T-helper 2 cell treated with Interferon-gamma antibody and Interleukin-4, amounts not matched to agents 5 μg/mL and 100 μg/mL, for 36 hours (primary cell): ENCODE data around the gene RBM42.

Experiments used
- DNase-seq: peaks from one replicate; pipeline ENCODE4 v3.0.0; 2021; ENCODE audit warnings: low spot score
- H3K27ac Mint-ChIP-seq: one replicate; pipeline ENCODE4 v1.8.0; 2021; ENCODE audit warnings: mild to moderate bottlenecking, mixed read lengths
- H3K27me3 Mint-ChIP-seq: one replicate; pipeline ENCODE4 v1.8.0; 2021; ENCODE audit warnings: low read depth, mixed read lengths
- H3K36me3 Mint-ChIP-seq: one replicate; pipeline ENCODE4 v1.8.0; 2021; ENCODE audit warnings: low read depth, mixed read lengths
- H3K4me1 Mint-ChIP-seq: one replicate; pipeline ENCODE4 v1.8.0; 2021; ENCODE audit warnings: low read depth, mixed read lengths
- H3K4me3 Mint-ChIP-seq: one replicate; pipeline ENCODE4 v1.8.0; 2022; ENCODE audit warnings: mild to moderate bottlenecking, moderate library complexity, mixed read lengths
- H3K9me3 Mint-ChIP-seq: one replicate; pipeline ENCODE4 v1.8.0; 2021; ENCODE audit warnings: mixed read lengths

Gene RBM42

DNA sequence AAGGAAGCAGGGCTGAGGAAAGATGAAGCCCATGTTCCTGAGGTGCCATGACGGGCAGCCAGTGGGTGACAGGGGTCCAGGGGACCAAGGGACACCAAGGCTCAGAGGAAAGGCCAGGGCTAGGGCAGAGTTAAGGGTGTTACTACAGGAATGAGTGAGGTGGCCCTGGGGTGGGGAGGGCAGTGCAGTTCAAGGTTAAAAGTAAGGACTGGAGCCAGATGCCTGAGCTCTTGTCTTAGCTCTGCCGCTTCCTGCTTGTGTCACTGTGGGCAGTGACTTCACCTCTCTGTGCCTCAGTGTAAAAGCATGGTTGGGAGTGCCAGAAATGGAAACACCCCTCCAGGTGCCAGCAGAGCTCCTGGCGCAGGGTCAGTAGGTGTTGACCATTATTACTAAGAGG is 7.8 kb downstream of the RBM42 start:
- no peak for DNase-seq
- Mint-ChIP-seq H3K27me3 (no peaks in the 10 kb centered on the region), H3K9me3 (no peaks in the 10 kb centered on the region), H3K4me3 (no peak overlapping the region), H3K36me3 (peaks cover 41% of the 10 kb centered on the region), H3K27ac (no peak overlapping the region), H3K4me1 (peaks cover 7% of the 10 kb centered on the region)

- H3K27ac Mint-ChIP-seq = no peak overlapping the region
- H3K4me3 Mint-ChIP-seq = no peak overlapping the region
- H3K9me3 Mint-ChIP-seq = no peaks in the 10 kb centered on the region
- peaks cover 8% of the 10 kb centered on the region for H3K4me1 Mint-ChIP-seq
- no peak for DNase-seq
- H3K36me3 Mint-ChIP-seq = peaks cover 36% of the 10 kb centered on the region
- no peaks in the 10 kb centered on the region for H3K27me3 Mint-ChIP-seq
These were observed 8.3 kb downstream of the RBM42 start for GRCh38 chr19:35637165-35637564.

- Mint-ChIP-seq H3K9me3 (no peaks in the 10 kb centered on the region), H3K4me1 (peaks cover 16% of the 10 kb centered on the region), H3K4me3 (no peak overlapping the region), H3K27me3 (no peaks in the 10 kb centered on the region), H3K36me3 (peaks cover 21% of the 10 kb centered on the region), H3K27ac (peak overlapping the region; percentile 48)
- DNase-seq = no peak
These were observed 10.4 kb downstream of the RBM42 start for GRCh38 chr19:35639321-35639639.

GRCh38 chr19:35639863-35640262 is 11.0 kb downstream of the RBM42 start:
- DNase-seq = no peak
- Mint-ChIP-seq H3K9me3 (no peaks in the 10 kb centered on the region), H3K36me3 (peaks cover 20% of the 10 kb centered on the region), H3K4me3 (no peak overlapping the region), H3K4me1 (peaks cover 20% of the 10 kb centered on the region), H3K27me3 (no peaks in the 10 kb centered on the region), H3K27ac (peak overlapping the region; percentile 48)

GRCh38 chr19:35641515-35642151 is 12.8 kb downstream of the RBM42 start, which contains the start of gene ETV2:
Gene ETV2, plus strand, starts transcription at chr19:35641745. Its CDS starts 716 bp downstream, at chr19:35642461.
- H3K27ac Mint-ChIP-seq = peak within 1 kb of the TSS; percentile 75
- DNase-seq = peak; percentile 57
- peaks cover 34% of the 10 kb centered on the region for H3K4me1 Mint-ChIP-seq
- H3K9me3 Mint-ChIP-seq = no peaks in the 10 kb centered on the region
- H3K36me3 Mint-ChIP-seq = peaks cover 12% of the 10 kb centered on the region
- H3K4me3 Mint-ChIP-seq = peak within 1 kb of the TSS; percentile 78
- no peaks in the 10 kb centered on the region for H3K27me3 Mint-ChIP-seq

DNA sequence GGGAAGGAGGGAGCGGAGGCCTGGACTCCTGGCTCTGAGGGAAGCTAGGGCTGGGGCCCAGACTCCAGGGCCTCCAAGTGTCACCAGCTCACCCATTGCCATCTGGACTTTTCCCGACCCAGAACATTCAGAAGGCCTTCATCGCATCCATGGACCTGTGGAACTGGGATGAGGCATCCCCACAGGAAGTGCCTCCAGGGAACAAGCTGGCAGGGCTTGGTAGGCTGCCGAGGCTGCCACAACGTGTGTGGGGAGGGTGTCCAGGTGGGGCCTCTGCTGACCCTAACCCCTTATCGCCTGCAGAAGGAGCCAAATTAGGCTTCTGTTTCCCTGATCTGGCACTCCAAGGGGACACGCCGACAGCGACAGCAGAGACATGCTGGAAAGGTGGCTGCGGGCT is 13.5 kb downstream of the RBM42 start:
- DNase-seq = no peak
- Mint-ChIP-seq H3K36me3 (peaks cover 8% of the 10 kb centered on the region), H3K27ac (peak overlapping the region; percentile 69), H3K9me3 (no peaks in the 10 kb centered on the region), H3K27me3 (no peaks in the 10 kb centered on the region), H3K4me3 (peak overlapping the region; percentile 78), H3K4me1 (peaks cover 35% of the 10 kb centered on the region)

- Mint-ChIP-seq H3K4me3 (peak overlapping the region; percentile 78), H3K4me1 (peaks cover 35% of the 10 kb centered on the region), H3K27ac (peak overlapping the region; percentile 69), H3K9me3 (no peaks in the 10 kb centered on the region), H3K27me3 (no peaks in the 10 kb centered on the region), H3K36me3 (peaks cover 6% of the 10 kb centered on the region)
- DNase-seq = no peak
These were observed 14.0 kb downstream of the RBM42 start for GRCh38 chr19:35642798-35643254.

DNA sequence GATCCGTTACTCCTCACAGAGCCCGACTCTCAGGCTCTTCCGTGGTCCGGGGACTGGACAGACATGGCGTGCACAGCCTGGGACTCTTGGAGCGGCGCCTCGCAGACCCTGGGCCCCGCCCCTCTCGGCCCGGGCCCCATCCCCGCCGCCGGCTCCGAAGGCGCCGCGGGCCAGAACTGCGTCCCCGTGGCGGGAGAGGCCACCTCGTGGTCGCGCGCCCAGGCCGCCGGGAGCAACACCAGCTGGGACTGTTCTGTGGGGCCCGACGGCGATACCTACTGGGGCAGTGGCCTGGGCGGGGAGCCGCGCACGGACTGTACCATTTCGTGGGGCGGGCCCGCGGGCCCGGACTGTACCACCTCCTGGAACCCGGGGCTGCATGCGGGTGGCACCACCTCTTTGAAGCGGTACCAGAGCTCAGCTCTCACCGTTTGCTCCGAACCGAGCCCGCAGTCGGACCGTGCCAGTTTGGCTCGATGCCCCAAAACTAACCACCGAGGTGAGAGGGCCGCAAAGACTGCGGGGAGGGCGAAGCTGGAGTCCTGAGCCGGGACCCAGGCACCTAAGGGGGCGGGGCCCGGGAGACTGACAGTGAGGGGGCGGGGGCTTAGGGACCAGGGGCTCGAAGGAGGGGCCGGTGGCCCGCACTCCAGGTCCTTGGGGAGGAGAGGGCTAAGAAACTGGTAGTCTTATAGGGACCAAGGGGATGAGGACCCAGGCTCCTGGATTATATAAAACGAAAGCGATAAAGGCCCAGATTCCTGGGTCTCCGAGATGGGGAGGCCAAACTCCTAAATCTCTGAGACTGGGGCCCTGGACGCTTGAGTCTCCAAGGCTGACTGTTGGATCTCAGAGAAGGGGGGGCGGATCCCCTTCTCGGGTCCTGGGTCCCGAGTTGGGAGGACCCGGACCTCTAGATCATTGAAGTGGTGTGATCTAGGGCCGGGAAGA is 14.7 kb downstream of the RBM42 start:
- Mint-ChIP-seq H3K4me1 (peaks cover 35% of the 10 kb centered on the region), H3K9me3 (no peaks in the 10 kb centered on the region), H3K4me3 (peak overlapping the region; percentile 78), H3K36me3 (peaks cover 2% of the 10 kb centered on the region), H3K27me3 (no peaks in the 10 kb centered on the region), H3K27ac (peak overlapping the region; percentile 89)
- peak; percentile 78 for DNase-seq

DNA sequence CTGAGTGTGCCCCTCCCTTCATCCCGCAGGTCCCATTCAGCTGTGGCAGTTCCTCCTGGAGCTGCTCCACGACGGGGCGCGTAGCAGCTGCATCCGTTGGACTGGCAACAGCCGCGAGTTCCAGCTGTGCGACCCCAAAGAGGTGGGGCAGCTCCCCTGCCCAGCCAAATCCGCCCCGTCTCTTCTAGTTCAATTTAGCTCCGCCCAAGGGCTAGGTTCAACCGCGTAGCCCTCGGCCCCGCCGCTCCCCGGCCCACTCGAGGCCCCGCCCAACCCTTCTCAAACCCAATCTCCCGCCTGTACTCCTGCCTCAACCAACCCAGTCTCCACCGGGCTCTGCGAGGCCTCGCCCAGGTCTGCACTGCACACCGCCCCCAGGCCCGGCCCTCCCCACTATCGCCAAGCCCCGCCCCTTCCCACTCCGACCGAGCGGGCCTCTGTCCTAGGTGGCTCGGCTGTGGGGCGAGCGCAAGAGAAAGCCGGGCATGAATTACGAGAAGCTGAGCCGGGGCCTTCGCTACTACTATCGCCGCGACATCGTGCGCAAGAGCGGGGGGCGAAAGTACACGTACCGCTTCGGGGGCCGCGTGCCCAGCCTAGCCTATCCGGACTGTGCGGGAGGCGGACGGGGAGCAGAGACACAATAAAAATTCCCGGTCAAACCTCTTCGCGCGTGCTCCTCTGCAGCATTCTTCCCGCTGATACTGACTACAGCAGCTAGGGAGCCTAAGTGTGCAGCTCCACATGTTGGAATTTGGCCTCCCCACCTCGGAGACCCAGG is 15.6 kb downstream of the RBM42 start:
- H3K27me3 Mint-ChIP-seq = no peaks in the 10 kb centered on the region
- H3K9me3 Mint-ChIP-seq = no peaks in the 10 kb centered on the region
- DNase-seq = peak; percentile 95
- H3K27ac Mint-ChIP-seq = peak overlapping the region; percentile 89
- peaks cover 40% of the 10 kb centered on the region for H3K4me1 Mint-ChIP-seq
- H3K4me3 Mint-ChIP-seq = peak overlapping the region; percentile 78
- peaks cover 4% of the 10 kb centered on the region for H3K36me3 Mint-ChIP-seq

- H3K27me3 Mint-ChIP-seq = no peaks in the 10 kb centered on the region
- H3K9me3 Mint-ChIP-seq = no peaks in the 10 kb centered on the region
- H3K4me1 Mint-ChIP-seq = peaks cover 40% of the 10 kb centered on the region
- peak overlapping the region; percentile 89 for H3K27ac Mint-ChIP-seq
- peak overlapping the region; percentile 78 for H3K4me3 Mint-ChIP-seq
- peak; percentile 76 for DNase-seq
- H3K36me3 Mint-ChIP-seq = peaks cover 4% of the 10 kb centered on the region
These were observed 16.3 kb downstream of the RBM42 start for GRCh38 chr19:35644987-35645679.

- Mint-ChIP-seq H3K27me3 (no peaks in the 10 kb centered on the region), H3K4me1 (peaks cover 40% of the 10 kb centered on the region), H3K27ac (peak overlapping the region; percentile 17), H3K4me3 (no peak overlapping the region), H3K36me3 (peaks cover 5% of the 10 kb centered on the region), H3K9me3 (no peaks in the 10 kb centered on the region)
- DNase-seq = no peak
These were observed 17.1 kb downstream of the RBM42 start for GRCh38 chr19:35645680-35646511.

GRCh38 chr19:35648017-35648961 is 19.5 kb downstream of the RBM42 start, which contains the start of gene COX6B1:
Gene COX6B1, plus strand, starts transcription at chr19:35648323. Its CDS starts 2,921 bp downstream, at chr19:35651244.
- Mint-ChIP-seq H3K27me3 (no peaks in the 10 kb centered on the region), H3K4me1 (peaks cover 28% of the 10 kb centered on the region), H3K36me3 (peaks cover 15% of the 10 kb centered on the region)

More at GRCh38 chr19:35648017-35648961, 19.5 kb downstream of the RBM42 start, which contains the start of gene COX6B1:
- Mint-ChIP-seq H3K9me3 (no peaks in the 10 kb centered on the region), H3K27ac (peak within 1 kb of the TSS; percentile 95), H3K4me3 (peak within 1 kb of the TSS; percentile 89)
- peak; percentile 95 for DNase-seq
